DMS 273 treated with DMSO at 0.1 percent for 48 hours (cell line): ENCODE data around the gene RAB31.

Experiments
- DNase-seq: peaks from one replicate; lab custom pipeline; 2025; lab: John Stamatoyannopoulos, UW

Gene RAB31

GRCh38 chr18:9820719-9821118, 112.6 kb downstream of the RAB31 start:
- DNase-seq: no peak

DNA sequence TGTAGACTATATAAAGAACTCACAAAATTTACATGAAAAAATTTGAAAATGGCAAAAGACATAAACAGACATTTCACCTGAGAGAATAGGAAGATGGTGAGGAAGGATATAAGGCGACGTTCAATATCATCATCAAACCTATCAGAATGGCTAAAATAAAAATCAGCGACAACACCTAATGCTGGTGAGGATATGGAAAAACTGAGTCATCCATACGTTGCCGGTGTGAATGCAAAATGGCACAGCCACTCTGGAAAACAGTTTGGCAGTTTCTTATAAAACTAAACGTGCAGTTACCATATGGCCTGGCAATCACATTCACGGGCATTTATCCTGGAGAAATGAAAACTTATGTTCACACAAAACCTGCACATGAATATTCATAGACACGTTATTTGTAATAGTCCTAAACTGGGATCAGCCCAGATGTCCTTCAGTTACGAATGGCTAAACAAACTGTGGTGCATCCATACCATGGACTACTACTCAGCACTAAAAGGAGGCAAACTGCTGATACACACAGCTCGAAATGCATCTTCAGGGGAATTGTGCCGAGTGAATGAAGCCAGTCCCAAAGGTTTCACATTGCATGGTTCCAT, 114.6 kb downstream of the RAB31 start:
- peak; percentile 72 for DNase-seq

DNA sequence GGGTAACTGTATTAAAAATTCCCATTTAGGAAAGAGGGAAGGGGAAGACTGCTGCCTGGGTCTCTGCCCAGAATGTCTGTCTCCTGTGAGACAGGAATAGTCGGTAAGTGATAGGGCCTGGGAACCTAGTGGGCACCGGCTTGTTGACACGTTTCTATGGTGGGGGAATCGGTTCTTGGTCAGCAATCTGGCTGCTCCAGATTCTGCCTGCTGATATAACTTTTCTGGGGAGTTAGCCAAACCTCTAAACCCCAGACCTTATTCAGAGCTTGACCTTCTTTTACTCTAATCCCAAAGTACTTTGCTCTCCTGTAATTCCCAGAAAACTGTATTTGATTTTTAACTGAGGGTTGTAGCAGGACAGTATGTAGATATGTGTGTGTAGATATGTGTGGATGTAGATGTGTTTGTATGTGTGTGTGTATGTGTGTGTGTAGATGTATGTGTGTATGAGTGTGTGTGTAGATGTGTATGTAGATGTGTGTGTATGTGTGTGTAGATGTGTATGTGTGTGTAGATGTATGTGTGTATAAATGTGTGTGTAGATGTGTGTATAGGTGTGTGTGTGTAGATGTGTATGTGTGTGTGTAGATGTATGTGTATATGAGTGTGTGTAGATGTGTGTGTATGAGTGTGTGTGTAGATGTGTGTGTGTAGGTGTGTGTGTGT, 115.8 kb downstream of the RAB31 start:
- DNase-seq: no peak

DNA sequence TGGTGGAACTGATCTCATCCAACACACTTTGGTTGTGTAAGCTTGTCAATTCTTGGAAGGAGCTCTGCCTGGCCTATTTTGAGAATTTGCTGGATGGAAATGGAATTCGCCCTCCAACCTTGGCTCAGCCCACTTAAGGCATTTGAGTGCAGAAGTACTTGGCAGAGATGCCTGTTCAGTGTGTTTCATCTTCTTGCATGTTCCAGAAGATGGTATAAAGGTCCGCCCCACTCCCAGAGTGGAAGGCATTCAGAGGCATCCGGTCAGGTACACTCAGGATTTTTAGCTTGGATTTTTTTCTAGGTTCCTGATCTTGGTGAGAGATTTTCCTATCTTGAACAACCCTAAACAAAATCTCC, 116.4 kb downstream of the RAB31 start:
- no peak for DNase-seq

- no peak for DNase-seq
Observed at GRCh38 chr18:9824952-9825371, 116.9 kb downstream of the RAB31 start.

DNA sequence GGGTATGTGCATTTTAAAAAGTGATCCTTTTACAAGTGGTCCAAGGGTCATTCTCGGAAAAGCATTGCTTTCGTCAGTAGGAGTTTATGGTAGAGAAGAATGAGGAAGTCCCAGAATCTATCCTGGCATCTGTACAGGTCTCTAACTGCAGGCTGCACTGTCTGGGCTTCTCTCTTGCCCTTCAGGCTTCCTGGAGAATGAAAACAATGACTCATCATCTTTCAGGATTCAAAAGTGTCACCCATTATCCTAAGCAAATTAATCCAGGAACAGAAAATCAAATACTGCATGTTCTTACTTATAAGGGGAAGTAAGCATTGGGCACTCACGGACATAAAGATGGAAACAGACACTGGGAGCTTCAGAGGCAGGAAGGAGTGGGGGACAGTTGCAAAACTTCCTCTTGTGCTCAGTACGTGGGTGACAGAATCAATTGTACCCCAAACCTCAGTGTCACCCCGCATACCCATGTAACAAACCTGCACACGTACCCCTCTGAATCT, 117.5 kb downstream of the RAB31 start:
- DNase-seq: no peak

DNA sequence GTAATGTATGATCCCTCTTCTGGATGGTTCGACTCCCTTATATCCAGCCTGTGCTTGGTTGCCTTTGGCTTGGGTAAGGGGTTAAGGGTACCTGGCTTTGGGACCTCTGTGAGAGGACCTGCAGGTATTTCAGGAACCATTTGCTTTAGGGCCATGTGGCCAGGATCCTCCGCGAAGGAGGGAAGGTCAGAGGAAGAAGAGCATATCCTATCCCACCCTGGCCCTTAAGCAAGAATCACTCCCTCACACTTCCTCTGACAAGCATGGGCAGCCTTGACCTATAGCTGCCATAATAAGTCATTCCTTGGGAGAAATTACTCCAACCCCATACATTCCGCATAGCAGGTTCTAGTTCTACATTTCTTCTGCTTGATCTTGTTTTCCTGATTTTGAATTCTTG, 118.6 kb downstream of the RAB31 start:
- DNase-seq: no peak

DNA sequence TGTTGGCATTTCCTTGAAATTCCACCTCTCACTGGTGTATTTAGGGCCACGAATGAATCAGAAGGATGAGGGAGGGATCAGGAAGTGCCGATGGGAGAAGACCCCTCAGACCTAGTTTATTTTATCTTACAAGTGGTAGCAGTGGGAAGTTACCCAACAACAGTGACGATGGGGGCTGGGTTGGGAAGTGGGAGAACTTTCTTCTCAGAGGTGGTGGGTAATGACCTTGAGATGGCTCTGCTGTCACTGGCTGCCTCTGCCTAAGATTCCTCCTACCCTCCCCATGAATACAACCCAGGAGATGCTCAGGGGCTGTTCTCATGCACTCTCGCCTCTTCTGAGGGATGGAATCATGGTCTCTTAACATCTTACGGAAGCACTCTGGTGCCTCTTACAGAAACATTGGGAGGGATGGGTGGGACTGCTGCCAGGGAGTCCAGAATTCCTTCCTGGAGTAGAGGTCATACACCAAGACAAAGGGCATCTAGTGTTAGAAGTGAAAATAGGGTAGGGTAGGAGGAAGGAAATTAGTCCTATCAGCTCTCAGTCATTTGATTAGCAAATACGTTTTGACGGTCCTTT, 119.2 kb downstream of the RAB31 start:
- DNase-seq: no peak

DNA sequence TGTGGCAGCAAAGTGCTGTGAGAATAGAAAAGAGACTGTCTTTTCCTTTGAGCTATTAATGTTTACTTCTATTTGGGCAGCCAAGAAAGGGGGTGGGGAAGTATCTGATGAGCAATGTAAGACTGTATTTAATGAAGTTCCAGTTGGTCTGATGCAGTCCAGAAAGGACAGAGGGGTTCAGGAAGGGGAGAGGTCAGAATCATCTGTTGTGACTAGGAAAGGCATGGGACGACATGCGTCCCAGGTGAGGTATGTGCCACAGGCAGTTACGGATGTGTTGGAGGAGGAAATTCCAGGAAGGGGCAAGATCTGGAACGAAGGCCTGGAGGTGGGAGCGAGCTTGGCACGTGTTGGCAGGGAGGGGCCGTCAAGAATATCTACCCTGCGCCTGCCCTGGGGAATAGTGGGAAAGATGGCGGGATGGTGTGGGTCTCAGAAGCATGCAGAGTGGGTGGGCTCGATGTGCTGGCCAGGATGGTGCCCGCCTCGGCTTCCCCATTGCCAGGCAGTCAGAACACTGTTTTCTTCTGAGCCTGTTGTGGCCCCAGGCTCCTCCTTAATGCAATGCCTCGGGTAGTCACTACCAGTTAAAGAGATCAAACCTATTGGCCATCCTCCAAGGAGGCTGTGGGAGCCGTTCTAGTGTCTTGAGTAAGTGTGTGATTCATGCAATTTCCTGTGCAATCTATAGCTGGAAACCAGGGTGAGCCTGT, 119.8 kb downstream of the RAB31 start:
- no peak for DNase-seq

DNA sequence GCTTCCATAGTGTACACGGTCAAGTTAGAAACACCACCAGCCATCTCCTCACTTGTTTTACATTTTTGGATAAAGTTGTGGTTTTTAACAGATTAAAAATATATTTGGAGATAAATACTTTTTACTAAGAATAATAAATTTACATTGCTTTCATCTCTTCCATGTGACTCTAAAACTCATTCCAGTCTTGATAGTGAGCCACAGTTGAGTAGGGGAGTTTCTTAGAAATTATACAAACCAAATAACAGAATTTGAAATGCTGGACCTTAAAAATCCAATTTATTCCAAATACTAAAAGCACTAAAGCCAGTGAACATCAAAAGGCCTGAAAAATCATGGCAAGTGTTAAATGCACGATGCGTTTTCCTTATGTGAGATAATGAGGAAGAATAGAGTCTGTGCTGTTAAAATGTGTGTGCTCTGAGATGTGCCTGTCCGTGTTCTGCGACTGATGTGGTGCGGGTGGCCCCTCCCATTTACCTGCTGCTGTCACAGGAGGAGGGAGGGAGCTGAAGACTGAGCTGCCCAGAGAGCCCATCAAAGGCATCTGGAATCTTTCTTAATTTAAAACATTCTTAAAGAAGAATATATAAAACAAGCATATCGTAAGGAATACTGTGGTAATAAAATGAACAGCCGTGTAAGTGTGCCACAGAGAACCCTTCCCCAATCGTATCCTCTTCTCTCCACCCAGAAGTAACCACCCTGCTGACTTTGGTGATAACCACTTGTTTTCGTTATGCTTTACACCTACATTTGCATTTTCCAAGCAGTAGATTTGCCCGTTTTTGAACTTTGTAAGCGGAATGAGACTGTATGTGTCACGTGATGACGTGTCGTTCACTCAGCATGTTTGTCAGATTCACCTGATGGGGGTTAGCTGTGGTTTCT, 120.7 kb downstream of the RAB31 start:
- DNase-seq: no peak

DNA sequence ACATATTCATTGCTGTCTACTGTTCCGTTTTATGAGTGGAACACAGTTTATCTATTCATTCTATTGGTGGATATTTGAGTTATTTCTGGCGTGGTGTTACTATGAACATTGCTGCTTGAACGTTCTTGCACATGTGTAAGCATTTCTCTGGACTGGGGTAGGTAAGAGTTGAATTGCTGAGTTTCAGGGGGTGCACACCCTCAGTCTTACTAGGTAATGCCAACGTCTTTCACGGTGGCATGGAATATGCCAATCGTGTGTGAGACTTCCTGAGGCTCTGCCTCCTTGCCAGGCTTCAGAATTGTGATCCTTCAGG, 121.3 kb downstream of the RAB31 start:
- no peak for DNase-seq

GRCh38 chr18:9831036-9831722, 123.1 kb downstream of the RAB31 start:
- no peak for DNase-seq

DNA sequence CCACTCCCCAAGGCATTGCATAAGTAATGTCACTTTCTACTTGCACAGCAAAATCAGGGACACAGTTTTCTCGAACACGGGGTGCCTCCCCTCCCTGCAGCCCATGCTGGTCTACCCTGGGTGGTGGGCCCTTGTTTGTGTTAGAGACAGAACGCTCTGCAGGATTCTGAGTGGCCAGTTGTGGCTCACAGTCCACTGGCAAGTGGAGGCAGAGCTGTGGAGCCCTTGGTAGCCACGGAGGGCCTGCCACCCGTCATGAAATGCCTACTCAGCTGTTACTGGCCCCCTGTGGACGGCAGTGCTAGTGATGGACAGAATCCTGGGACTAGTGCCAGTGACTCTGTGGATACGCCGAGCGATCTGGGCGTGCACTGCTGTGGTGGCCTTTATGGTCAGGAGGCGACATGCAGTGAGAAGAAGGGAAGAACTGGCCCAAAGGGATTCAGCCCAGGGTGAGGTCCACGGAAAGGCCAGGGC, 123.7 kb downstream of the RAB31 start:
- DNase-seq: no peak

DNA sequence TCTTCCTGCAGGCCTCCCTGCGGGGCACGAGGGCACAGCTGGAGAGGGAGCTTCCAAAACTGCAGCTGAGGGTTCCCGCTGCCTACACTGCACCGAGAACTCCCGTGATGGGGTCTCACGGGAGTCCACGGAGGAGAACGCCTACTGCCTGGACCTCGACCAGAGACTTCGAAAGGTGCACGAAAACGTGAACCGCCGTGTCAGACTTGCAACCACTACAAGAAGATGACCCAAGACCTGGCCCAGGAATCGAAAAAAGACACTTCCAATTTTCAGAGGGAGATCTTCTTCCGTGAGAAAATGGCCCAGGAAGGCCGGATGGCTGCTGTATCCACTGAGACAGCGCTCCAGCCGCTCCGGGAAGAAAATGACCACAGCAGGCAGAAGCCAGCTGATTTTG, 124.8 kb downstream of the RAB31 start:
- DNase-seq: no peak

DNA sequence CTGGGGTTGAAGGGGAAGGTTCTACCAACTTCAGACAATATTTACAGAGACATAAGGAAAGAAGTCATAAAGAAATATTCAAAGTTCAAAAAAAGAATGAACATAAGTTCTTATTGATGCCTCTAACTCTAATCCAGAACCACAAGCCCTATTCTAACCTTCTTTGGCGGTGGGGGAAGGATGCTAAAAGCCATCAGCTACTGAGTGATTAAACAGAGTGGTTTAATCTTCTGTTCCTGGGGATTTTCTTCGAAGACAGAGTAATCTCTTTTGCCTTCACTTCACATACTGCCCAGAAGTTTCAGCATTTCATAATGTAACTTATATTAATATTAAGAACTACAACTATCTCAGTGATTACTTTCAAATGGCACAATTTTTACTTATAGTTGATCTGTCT, 126.5 kb downstream of the RAB31 start:
- DNase-seq: no peak

DNA sequence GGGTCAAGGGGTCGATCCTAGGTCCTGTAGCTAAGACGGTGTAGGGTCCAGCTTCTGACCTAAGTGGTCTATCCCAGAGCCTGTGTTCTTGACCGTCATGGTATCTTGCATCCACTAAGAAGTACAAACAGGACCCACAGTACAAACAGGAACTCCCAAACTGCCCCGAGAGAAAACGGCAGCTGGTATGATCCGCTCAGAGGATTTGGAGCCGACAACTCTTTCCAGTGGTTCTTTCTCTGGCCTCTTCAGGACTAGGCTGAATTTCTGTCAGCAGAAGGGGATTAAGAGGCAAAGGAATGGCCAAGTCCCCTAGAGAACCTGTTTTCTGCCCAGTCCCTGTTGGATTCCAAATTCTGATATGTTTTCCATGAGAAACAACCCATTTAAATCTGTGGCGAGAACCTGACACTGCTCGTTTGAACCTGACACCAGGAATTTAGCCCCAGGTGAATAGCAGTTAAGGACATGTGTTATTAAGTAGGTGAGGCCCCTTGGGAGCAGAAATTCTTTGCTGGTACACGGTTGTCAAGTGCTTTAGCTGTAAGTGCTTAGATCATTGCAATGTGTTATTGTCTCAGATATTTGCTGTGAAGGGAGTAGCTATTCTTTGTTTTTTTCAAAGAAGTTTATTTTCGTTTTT, 127.1 kb downstream of the RAB31 start:
- DNase-seq: no peak

DNA sequence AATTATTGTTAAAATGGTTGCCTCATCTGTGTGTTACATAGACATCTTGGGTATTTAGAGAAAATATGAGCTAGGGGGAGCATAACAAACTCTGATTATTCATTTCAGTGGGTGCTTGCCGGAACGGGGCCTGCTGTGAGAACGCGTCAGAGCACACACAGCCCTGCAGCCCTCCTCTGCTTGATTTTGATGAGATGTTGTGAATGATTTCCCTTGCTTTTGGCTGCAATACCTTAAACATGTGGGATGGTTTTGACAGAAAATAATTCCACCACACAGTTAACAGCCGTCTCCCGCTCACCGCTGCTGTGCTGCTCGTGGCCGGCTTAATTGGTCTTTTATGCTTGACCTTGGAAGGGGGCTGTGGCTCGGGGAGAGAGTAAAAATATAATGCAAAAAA, 127.7 kb downstream of the RAB31 start:
- no peak for DNase-seq

DNA sequence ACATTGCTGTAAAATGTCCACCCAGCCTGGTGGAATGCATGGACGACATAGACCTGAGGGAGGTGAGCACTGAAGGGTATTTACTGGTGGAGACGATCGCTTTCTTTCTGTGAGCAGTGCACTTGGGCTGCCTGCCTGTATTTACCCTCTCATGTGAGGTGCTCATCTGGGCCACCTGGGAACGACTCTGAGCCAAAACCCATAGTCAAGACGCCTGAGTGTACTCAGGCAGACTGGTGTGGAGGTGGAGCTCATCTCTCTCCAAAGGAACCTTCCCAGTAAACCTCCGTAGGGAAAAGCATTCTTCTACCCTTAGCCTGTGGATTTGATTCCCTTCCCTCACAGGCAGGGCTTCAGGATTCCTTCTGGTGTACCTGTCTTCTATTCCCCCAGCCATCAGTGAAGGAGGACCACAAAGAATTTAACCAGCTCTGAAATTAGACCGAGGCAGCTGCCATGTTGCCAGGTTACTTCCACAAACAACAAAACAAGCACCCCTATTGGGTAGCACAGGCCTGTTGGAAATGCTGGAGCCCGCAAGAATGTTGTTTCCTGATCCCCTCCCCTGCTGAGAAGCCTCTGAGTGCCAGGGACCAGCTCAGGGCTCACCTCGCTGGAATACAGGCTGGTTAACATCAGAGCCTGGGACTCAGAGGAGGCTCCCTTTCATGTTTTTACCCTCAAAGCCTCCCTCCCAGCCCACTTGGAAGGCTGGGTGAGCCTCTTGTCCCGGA, 130.2 kb downstream of the RAB31 start:
- no peak for DNase-seq

DNA sequence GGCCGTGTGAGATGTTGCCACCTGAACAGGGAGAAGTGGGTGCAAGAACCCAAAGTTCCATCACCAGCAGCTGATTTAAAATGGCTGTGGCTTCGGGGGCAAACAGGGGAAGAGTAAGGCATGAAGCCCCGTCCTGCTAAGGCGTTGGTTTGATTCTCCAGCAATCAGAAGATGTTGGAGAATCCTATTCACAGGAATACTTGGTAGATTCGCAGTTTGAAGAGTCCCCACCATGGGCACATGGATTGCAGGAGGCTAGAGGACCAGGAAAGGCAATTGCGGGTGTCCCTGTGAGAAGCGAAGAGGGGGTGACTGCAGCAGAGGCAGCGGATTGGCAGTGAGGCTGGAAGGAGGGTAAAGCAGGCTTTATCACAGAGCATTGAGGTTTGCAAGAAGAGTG, 131.1 kb downstream of the RAB31 start:
- DNase-seq: no peak

GRCh38 chr18:9839853-9840252, 131.8 kb downstream of the RAB31 start:
- DNase-seq: no peak
